Epithelial cell of esophagus (primary cell): ENCODE results near the gene LEAP2.
"Not testable (repeated sequence)": the region's sequence is repeated elsewhere in the genome, so short reads cannot be mapped to it uniquely, and the experiment has no call there.

Experiments
- DNase-seq: peaks from one replicate; pipeline ENCODE4 v3.0.0; 2010; ENCODE audit warnings: low read depth
- H3K4me3 ChIP-seq: 2 replicates; pipeline ENCODE4 v1.5.1; 2011; ENCODE audit warnings: mild to moderate bottlenecking, low read length, control low read depth
- TF ChIP-seq, protein P1 (sequence below): IDR thresholded peaks from 2 replicates; pipeline ENCODE4 v1.5.1; 2011; ENCODE audit warnings: low read depth, mild to moderate bottlenecking, low read length, control low read depth, inconsistent platforms; ENCODE audit not compliant: insufficient read depth; ENCODE audit errors: missing control alignments

Gene LEAP2

DNA sequence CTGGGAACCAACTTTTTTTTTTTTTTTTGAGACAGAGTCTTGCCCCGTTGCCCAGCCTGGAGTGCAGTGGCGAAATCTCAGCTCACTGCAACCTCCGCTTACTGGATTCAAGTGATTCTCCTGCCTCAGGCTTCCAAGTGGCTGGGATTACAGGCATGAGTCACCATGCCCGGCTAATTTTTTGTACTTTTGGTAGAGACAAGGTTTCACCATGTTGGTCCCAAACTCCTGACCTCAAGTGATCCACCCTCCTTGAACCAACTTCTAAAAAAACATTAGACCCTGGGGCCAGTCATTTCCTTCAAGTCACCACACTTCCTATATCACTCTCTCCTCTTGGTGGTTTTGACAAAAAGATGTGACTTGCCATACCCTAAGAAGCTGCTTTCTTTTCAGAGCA is 32.2 kb upstream of the LEAP2 start:
- TF ChIP-seq, protein P1, sequence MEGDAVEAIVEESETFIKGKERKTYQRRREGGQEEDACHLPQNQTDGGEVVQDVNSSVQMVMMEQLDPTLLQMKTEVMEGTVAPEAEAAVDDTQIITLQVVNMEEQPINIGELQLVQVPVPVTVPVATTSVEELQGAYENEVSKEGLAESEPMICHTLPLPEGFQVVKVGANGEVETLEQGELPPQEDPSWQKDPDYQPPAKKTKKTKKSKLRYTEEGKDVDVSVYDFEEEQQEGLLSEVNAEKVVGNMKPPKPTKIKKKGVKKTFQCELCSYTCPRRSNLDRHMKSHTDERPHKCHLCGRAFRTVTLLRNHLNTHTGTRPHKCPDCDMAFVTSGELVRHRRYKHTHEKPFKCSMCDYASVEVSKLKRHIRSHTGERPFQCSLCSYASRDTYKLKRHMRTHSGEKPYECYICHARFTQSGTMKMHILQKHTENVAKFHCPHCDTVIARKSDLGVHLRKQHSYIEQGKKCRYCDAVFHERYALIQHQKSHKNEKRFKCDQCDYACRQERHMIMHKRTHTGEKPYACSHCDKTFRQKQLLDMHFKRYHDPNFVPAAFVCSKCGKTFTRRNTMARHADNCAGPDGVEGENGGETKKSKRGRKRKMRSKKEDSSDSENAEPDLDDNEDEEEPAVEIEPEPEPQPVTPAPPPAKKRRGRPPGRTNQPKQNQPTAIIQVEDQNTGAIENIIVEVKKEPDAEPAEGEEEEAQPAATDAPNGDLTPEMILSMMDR, result no peak
- no peak overlapping the region for H3K4me3 ChIP-seq
- DNase-seq, result peak; percentile 79

DNA sequence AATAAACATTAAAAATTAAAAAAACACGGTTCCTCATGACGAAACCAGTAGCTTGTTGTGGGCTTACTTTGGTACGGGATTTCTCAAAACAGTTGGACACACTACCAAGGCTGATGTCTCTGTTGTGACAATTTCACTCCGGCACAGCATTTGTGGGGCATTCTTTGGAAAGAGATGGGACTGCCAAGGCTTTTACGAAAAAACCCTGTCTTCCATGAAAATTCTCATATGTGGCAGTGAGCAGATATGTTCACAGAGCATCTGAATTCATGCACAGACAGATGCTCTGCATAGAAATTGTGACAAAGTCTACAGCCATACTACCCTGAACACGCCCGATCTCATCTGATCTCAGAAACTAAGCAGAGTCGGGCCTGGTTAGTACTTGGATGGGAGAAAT is 25.2 kb upstream of the LEAP2 start:
- no peak for DNase-seq
- no peak overlapping the region for H3K4me3 ChIP-seq
- TF ChIP-seq, protein P1, result no peak

DNA sequence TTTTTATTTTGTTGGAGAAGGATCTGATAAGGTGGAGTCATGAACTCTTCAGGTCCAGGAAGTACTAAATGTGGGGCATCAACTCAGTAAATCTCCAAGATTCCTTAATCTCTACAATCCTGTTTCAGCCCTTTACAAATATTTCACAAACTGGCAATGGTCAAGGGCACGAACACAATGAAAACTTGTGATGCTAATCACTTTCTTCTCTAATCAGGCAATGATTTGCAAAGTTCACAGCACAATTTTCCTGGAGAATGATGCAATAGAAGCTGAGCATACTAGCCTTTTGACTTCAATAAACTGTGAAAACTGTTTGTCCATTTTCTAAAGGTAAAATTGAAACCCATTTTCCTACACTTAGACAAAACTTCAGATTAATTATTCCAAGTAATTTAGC is 24.1 kb upstream of the LEAP2 start:
- TF ChIP-seq, protein P1, result no peak
- DNase-seq, result no peak
- no peak overlapping the region for H3K4me3 ChIP-seq

DNA sequence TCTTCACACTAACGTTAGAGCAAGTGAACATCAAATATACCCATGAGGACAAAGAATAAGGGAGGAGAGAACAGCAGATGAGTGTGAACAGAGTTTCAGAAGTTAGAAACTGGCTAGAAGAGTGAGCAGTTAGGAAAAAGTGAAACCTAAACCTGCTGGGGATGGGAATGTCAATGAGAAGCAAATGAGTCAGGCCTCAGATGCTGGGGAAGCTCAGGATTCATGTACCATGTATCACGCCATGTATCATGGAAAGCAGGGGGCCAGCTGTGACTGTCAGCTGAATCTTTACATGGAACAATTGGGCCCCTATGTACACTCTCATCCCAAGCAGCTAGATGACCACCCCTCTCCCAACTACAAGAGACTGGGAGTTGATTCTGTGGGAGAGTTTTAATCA is 23.4 kb upstream of the LEAP2 start:
- no peak overlapping the region for H3K4me3 ChIP-seq
- no peak for DNase-seq
- TF ChIP-seq, protein P1, result no peak

DNA sequence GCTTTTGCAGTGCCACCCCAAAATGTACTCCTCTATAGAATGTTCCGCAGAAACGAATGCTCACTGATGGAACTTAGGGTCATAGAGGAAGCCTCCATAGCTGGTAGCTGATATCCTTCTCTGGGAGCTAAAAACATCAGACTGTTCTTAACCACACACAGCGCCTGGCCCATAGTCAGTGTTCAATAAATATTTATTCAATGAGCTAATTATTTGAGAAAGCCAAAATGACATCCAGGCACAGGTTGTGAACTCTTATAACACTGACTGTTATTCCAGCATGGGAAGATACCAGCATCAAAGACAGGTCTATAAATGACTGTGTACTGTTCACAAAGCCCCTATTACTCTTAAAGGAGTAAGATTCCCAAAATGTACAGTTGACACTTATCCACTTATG is 20.1 kb upstream of the LEAP2 start:
- no peak overlapping the region for H3K4me3 ChIP-seq
- TF ChIP-seq, protein P1, result no peak

DNA sequence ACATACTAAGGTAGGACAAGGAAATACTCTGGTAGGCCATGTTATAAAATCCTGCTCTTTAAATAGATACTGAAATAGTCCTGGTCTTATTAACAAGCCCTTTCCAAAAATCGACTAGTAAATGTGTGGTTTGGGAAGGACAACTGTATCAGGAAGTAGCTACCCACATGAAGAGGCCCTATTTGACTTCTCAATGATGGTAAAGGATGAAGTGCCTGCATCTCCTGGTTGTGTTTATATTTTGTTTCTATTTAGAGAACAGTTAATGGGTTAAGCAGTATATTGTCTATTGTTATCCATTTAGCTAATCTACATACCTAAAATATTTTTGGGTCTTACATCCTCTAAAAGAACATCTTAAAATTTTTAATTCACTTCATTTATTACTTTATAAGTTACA is 19.7 kb upstream of the LEAP2 start:
- H3K4me3 ChIP-seq, result no peak overlapping the region
- no peak for DNase-seq
- TF ChIP-seq, protein P1, result no peak

More for the DNA sequence above, 20.1 kb upstream of the LEAP2 start:
- no peak for DNase-seq

DNA sequence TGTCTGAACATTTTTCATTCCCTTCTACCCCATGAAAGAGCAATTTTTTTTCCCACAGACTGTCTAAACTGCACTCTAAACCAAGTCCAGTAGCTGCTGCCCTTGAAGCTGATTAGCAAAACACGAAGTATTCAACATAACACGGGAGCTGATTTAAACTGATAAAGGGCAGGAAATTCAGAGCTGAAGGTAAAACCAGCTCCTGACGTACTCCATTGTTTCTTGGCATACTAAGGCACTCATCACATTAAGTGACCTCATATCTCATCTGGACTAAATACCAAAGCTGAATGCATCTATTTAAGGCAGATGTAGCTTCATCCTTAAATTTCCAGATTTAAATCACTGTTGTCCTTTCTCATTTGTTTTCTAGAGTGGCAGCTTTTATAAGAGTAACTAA is 19.2 kb upstream of the LEAP2 start:
- TF ChIP-seq, protein P1, result no peak
- H3K4me3 ChIP-seq, result no peak overlapping the region
- no peak for DNase-seq

DNA sequence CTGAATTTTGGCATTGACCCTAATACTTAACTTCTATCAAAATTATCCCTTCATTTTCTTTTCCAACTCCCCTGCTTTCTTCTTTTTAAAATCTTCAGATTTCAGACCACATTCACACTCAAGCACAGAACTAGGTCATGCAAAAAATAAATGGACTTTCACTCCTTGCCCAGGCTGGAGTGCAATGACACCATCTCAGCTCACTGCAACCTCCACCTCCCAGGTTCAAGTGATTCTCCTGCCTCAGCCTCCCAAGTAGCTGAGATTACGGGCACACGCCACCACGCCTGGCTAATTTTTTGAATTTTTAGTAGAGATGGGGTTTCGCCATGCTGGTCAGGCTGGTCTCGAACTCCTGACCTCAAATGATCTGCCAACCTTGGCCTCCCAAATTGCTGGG is 18.5 kb upstream of the LEAP2 start:
- not testable (repeated sequence) for DNase-seq

More for the DNA sequence above, 18.5 kb upstream of the LEAP2 start:
- H3K4me3 ChIP-seq, result not testable (repeated sequence)
